T-helper 22 cell (primary cell): ENCODE results near the gene EZH1.
A peak's percentile ranks its signal among the peaks of the same experiment; 100 is the strongest.
"Not testable (repeated sequence)": the region's sequence is repeated elsewhere in the genome, so short reads cannot be mapped to it uniquely, and the experiment has no call there.

ENCODE experiments used
- DNase-seq: peaks from one replicate; pipeline ENCODE4 v3.0.0-alpha.2; 2020; ENCODE audit warnings: low read depth

The EZH1 gene

GRCh38 chr17:42669977-42670788 is 74.7 kb downstream of the EZH1 start:
- DNase-seq, result no peak

GRCh38 chr17:42669705-42669976 is 75.2 kb downstream of the EZH1 start:
- no peak for DNase-seq

- no peak for DNase-seq
These were observed 77.5 kb downstream of the EZH1 start for GRCh38 chr17:42667088-42667951.

GRCh38 chr17:42666126-42666525 is 78.7 kb downstream of the EZH1 start:
- DNase-seq, result not testable (repeated sequence)

- DNase-seq, result no peak
These were observed 79.2 kb downstream of the EZH1 start for GRCh38 chr17:42665581-42666001.

GRCh38 chr17:42660692-42661345 is 84.0 kb downstream of the EZH1 start:
- DNase-seq, result no peak

- not testable (repeated sequence) for DNase-seq
These were observed 84.9 kb downstream of the EZH1 start for GRCh38 chr17:42659932-42660274.

GRCh38 chr17:42659079-42659931 is 85.5 kb downstream of the EZH1 start, which contains the start of gene TUBG2:
TUBG2 (plus strand) TSS chr17:42659284; CDS start chr17:42659504, 220 bp downstream.
- peak; percentile 60 for DNase-seq

- no peak for DNase-seq
These were observed 86.8 kb downstream of the EZH1 start for GRCh38 chr17:42657824-42658588.

GRCh38 chr17:42655528-42655927 is 89.3 kb downstream of the EZH1 start:
- no peak for DNase-seq

GRCh38 chr17:42653179-42654124 is 91.4 kb downstream of the EZH1 start:
- no peak for DNase-seq

GRCh38 chr17:42651392-42651791 is 93.4 kb downstream of the EZH1 start:
- DNase-seq, result no peak
